Kidney glomerular epithelial cell (primary cell): Measurements from ENCODE around the gene BTBD18.
"Not testable (repeated sequence)": the region's sequence is repeated elsewhere in the genome, so short reads cannot be mapped to it uniquely, and the experiment has no call there.

ENCODE experiments used
- DNase-seq: peaks from one replicate; lab custom pipeline; 2025; lab: John Stamatoyannopoulos, UW

Gene BTBD18

GRCh38 chr11:57732661-57733060 lies 19.0 kb downstream of the BTBD18 start:
- DNase-seq, result no peak

DNA sequence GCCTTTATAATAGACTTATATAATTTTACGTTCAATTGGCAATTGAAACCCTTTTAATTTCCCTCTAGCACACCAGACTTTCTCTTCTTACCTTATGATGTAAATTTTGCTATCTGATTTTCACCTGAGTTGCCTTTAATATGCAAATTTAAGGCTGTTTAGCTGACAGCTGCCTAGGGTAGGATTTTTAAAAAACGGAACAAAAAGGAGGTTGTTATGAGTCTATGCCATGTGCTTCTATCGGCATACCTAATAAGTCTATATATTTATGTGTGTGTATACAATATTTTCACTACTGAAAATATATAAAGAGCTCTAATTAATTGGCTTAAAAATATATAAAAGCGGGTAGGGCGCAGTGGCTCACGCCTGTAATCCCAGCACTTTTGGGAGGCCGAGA lies 22.1 kb downstream of the BTBD18 start:
- DNase-seq, result no peak

DNA sequence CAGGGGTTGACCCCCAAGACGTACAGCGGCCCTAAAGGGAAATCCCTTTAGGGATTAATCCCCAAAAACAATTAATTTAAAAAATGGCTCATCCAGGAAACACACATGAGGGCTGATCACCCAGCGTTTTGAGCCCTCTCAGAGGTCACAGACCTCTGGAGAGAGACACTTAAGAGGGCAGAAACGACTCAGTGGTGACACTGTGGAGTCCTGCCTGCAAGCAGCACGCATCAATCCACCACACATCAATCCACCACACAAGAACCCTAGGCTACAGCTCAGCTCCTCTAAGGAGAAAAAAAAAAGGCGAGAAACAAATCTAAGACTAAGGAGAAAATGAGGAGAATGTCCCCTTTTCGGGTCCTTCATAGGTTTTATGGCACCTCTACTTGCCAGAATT lies 22.8 kb downstream of the BTBD18 start:
- no peak for DNase-seq

GRCh38 chr11:57727185-57727584 lies 24.4 kb downstream of the BTBD18 start:
- DNase-seq, result no peak

DNA sequence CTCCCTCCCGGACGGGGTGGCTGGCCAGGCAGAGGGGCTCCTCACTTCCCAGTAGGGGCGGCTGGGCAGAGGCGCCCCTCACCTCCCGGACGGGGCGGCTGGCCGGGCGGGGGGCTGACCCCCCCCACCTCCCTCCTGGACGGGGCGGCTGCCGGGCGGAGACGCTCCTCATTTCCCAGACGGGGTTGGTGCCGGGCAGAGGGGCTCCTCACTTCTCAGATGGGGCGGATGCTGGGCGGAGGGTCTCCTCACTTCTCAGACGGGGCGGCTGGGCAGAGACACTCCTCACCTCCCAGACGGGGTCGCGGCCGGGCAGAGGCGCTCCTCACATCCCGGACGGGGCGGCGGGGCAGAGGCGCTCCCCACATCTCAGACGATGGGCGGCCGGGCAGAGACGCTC lies 34.9 kb downstream of the BTBD18 start:
- not testable (repeated sequence) for DNase-seq

- no peak for DNase-seq
Measured at GRCh38 chr11:57713835-57714234, 37.8 kb downstream of the BTBD18 start.

DNA sequence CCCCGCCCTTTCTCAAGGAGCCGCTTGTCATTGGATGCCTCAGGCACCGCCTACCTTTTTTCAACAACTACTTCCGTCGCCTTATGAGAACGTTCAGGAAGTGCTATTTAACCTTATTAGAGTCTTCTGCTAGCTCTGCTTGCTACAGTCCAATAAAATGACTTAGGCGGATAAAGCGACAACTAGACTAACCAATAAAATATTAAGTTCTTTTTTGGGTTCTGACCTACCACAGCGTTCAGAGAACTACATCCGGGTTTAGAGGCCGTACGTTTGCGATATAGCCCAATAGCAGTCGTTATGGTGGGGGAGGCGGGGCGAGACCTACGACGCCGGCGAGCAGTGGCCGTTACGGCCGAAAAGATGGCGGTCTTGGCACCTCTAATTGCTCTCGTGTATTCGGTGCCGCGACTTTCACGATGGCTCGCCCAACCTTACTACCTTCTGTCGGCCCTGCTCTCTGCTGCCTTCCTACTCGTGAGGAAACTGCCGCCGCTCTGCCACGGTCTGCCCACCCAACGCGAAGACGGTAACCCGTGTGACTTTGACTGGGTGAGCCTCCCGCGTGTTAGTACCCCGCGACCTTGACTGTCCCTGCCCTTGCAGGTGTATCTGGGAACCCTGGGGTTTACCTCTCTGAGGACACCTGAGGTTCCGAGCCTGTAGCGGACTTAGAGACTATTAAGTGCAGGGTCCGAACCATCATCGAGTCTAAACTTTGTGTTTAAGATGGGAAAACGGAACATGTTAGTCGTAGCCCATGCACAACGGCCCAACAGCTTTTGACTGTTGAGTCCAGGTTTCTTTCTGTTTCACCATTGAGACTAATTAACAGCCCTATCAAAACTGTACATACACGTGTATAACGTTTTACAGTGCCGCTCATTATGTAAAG lies 39.1 kb downstream of the BTBD18 start, which contains the start of gene TMX2:
Gene TMX2 (plus strand): TSS at position 338 of the 895 bp plus-strand sequence. CDS start 26 bp downstream, at position 364.
- peak; percentile 99 for DNase-seq

DNA sequence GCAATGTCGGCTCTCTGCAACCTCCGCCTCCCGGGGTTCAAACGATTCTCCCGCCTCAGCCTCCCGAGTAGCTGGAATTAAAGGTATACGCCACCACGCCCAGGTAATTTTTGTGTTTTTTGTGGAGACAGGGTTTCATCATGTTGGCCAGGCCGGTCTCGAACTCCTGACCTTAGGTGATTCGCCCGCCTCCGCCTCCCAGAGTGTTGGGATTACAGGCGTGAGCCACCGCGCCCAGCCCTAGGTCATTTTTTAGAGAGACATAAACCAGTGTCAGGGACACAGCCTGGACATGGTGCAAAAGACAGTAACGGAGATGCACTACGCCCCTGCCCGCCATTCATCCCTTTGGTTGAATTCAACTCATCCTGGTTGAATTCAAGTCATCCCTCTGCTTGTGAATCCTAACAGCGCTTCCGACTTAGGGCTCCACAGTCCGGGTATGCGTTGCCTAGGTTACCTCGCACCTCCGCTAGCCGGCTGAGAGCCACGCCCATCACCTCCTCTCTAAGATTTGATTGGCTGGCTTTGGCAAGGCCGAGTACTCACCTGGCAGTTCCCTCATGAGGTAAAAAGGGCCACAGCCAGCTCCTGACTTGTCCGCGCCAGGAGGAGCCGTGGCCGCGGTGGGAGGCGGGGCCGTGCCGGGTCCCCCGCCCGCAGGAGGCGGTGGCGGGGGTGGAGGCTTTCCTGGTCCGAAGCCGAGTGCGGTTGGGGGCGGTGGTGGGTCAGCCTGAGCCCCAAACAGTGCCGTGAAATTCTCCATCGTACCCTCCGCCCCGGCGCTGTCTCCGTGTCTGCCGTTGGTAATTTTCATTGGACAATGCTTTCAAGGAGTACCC lies 40.0 kb downstream of the BTBD18 start, which contains the start of gene MED19:
Gene MED19 (minus strand): TSS at position 802 of the 842 bp plus-strand sequence. CDS start 36 bp downstream, at position 766.
- DNase-seq, result peak; percentile 91

GRCh38 chr11:57709802-57710367 lies 41.7 kb downstream of the BTBD18 start:
- no peak for DNase-seq

DNA sequence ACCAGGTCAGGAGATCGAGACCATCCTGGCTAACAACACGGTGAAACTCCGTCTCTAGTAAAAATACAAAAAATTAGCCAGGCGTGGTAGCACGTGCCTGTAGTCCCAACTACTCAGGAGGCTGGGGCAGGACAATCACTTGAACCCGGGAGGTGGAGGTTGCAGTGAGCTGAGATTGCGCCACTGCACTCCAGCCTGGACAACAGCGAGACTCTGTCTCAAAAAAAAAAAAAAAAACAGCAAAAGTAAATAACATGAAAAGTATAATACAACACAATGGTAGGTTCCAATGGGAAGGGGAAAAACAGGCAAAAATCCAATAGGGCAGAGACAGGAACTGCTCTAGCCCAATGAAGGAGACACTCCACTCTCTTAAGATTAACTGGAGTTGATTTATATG lies 46.2 kb downstream of the BTBD18 start:
- not testable (repeated sequence) for DNase-seq

DNA sequence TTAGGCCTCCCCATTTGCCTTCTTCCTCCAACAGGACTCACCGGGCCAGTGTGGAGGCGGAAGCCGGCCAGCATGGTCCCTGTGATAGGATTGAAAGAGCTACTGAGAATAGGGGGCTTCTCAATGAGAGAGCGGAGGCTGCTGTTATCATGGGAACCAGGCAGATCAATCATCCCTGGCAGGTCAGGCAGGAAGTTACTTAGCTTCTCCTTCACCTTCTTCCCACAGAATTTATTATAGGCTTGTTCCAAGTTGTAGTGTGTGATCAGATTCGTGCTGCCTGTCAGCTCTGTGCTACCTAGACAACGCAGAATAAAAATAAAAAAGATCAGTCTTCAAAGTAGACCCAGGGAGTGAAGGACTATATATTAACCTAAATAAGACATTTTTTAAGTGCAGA lies 46.7 kb downstream of the BTBD18 start:
- DNase-seq, result no peak

GRCh38 chr11:57703341-57703740 lies 48.3 kb downstream of the BTBD18 start:
- no peak for DNase-seq

DNA sequence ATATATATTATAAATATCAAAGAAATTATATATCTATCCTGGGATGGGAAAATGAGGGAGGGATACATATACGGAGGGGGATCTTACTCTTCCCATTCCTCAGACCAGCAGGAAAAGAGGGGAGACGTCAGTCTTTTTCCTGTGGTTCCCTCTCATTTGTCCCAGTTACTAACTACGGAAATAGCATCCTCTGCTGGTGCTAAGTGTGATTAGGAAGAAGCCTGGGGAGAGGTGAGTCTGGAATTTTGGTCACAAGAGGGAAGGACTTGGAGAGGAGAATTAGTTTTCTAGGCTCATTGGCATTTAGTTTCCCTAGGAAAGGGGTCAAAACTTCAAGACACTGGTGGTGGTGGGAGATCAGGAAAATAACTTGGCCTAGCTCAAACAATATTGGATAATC lies 51.2 kb downstream of the BTBD18 start:
- DNase-seq, result no peak

GRCh38 chr11:57699813-57700212 lies 51.8 kb downstream of the BTBD18 start:
- DNase-seq, result no peak

GRCh38 chr11:57698843-57699365 lies 52.7 kb downstream of the BTBD18 start:
- DNase-seq, result no peak
